HG02610 (cell line): ENCODE measurements around the gene HDAC9.
A peak's percentile ranks its signal among the peaks of the same experiment; 100 is the strongest.
"Not testable (repeated sequence)": the region's sequence is repeated elsewhere in the genome, so short reads cannot be mapped to it uniquely, and the experiment has no call there.

Experiments
- ATAC-seq: cut with Tn5 transposase; IDR thresholded peaks from one replicate; pipeline ENCODE4 v1.9.1; 2021; ENCODE audit warnings: mild to moderate bottlenecking, moderate library complexity; ENCODE audit not compliant: unreplicated experiment

Gene HDAC9

GRCh38 chr7:18996583-18996982 lies 501.0 kb downstream of the HDAC9 start:
- ATAC-seq = no peak

GRCh38 chr7:18997477-18998150 lies 502.1 kb downstream of the HDAC9 start:
- no peak for ATAC-seq

- no peak for ATAC-seq
Observed at GRCh38 chr7:19000410-19000809, 504.9 kb downstream of the HDAC9 start.

- ATAC-seq = no peak
Observed at GRCh38 chr7:19001854-19002253, 506.3 kb downstream of the HDAC9 start.

- ATAC-seq = no peak
Observed at GRCh38 chr7:19009241-19009935, 513.8 kb downstream of the HDAC9 start.

- no peak for ATAC-seq
Observed at GRCh38 chr7:19009936-19010280, 514.4 kb downstream of the HDAC9 start.

GRCh38 chr7:19011212-19011611 lies 515.7 kb downstream of the HDAC9 start:
- no peak for ATAC-seq

GRCh38 chr7:19015098-19015497 lies 519.5 kb downstream of the HDAC9 start:
- no peak for ATAC-seq

- ATAC-seq = no peak
Observed at GRCh38 chr7:19016140-19016539, 520.6 kb downstream of the HDAC9 start.

- no peak for ATAC-seq
Observed at GRCh38 chr7:19017374-19017773, 521.8 kb downstream of the HDAC9 start.

- no peak for ATAC-seq
Observed at GRCh38 chr7:19020062-19020461, 524.5 kb downstream of the HDAC9 start.

- ATAC-seq = no peak
Observed at GRCh38 chr7:19020711-19021110, 525.2 kb downstream of the HDAC9 start.

GRCh38 chr7:19023477-19023876 lies 527.9 kb downstream of the HDAC9 start:
- no peak for ATAC-seq

- no peak for ATAC-seq
Observed at GRCh38 chr7:19024261-19024660, 528.7 kb downstream of the HDAC9 start.

- no peak for ATAC-seq
Observed at GRCh38 chr7:19026888-19027287, 531.3 kb downstream of the HDAC9 start.

GRCh38 chr7:19030281-19030680 lies 534.7 kb downstream of the HDAC9 start:
- ATAC-seq = no peak

- ATAC-seq = not testable (repeated sequence)
Observed at GRCh38 chr7:19032942-19033341, 537.4 kb downstream of the HDAC9 start.

GRCh38 chr7:19051767-19052375 lies 556.3 kb downstream of the HDAC9 start:
- peak; percentile 74 for ATAC-seq
